Esophagus squamous epithelium (tissue), 4 donors: Measurements from ENCODE around the gene MMP26.

Source experiments
- POLR2A ChIP-seq, 4 donors: fragments of 450-650 bp; IDR thresholded peaks; one replicate each; pipeline ENCODE4 v1.6.1; 2017; ENCODE audit warnings: antibody characterized with exemption in 4 of 4, mild to moderate bottlenecking in 4 of 4, moderate library complexity in 3 of 4
- TF ChIP-seq, protein P1 (sequence below), 6 experiments: fragments of 450-650 bp in 4 of 6; fragments of 200-600 bp in 2 of 6; sonication (generic) in 2 of 6; IDR thresholded peaks; one replicate each; pipeline ENCODE4 v1.5.1; 2016 to 2019; ENCODE audit warnings: antibody characterized with exemption in 6 of 6, mild to moderate bottlenecking in 4 of 6, moderate library complexity in 4 of 6

DNA sequence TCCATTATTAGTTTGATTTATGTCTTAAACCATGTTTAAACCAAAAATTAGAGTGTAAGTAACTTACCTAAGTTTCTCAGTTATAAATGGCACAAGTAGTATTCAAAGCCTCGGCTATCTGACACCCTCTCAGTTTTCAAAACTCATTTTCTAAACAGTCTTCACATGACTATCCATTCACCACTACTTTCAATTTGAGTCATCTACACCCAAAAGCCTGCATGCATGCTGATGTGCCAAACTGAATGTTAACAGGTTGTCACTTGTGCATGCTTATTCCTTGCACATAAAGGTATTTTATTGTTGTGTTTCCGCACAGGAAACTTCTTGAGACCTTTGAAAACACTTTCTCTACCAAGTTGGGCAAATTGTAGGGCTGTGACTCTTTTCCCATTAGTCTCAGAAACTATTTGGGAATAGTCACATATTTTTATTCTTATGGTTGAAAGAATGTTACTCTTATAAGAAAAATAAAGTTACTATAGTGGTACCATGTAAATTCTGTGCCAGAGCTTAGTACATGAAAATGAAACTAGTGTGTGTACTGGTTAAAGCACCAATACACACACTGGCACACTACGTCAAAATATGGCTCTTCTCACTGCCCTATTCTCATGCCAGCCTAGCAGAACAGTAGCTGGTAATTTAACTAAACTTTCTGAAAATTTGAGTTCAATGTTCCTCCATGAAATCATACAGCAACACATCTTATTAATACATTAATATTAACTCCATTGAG is 4.7 kb upstream of the MMP26 start:
- no peak for TF ChIP-seq POLR2A (IDR thresholded peaks at IDR 0.05)
- TF ChIP-seq, protein P1, sequence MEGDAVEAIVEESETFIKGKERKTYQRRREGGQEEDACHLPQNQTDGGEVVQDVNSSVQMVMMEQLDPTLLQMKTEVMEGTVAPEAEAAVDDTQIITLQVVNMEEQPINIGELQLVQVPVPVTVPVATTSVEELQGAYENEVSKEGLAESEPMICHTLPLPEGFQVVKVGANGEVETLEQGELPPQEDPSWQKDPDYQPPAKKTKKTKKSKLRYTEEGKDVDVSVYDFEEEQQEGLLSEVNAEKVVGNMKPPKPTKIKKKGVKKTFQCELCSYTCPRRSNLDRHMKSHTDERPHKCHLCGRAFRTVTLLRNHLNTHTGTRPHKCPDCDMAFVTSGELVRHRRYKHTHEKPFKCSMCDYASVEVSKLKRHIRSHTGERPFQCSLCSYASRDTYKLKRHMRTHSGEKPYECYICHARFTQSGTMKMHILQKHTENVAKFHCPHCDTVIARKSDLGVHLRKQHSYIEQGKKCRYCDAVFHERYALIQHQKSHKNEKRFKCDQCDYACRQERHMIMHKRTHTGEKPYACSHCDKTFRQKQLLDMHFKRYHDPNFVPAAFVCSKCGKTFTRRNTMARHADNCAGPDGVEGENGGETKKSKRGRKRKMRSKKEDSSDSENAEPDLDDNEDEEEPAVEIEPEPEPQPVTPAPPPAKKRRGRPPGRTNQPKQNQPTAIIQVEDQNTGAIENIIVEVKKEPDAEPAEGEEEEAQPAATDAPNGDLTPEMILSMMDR (IDR thresholded peaks at IDR 0.05), result no peak
